Endometrial microvascular endothelial cells (primary cell): ENCODE results near the gene EEF1A2. TPM values are rescaled to one million over a fixed set of nuclear protein-coding genes. Genes with fewer than 3 reads are reported as not detected.
"Not testable (repeated sequence)": the region's sequence is repeated elsewhere in the genome, so short reads cannot be mapped to it uniquely, and the experiment has no call there.

Experiments
- in situ Hi-C: cut with HindIII; loops from 2 replicates; pipeline ENCODE4 v1.10.0; 2017; ENCODE audit warnings: low sequenced_read_pairs, low pct_unique_long_range_greater_than_20kb; ENCODE audit errors: inconsistent ontology term
- total RNA-seq: library from RNA; depleted of rRNA; stranded (reverse); fragments of >200 nt; gene quantifications from one replicate; pipeline ENCODE4 v1.2.3, GENCODE V29; 2015; ENCODE audit errors: inconsistent ontology term

EEF1A2 gene
- total RNA-seq, 1 donor from 2014 or later: 0.09 TPM

- in situ Hi-C loops: no loop called here
Measured at GRCh38 chr20:63492982-63493381, 5.9 kb downstream of the EEF1A2 start.

GRCh38 chr20:63492518-63492917 lies 6.4 kb downstream of the EEF1A2 start:
- in situ Hi-C loops: no loop called here

GRCh38 chr20:63491635-63492230 lies 7.2 kb downstream of the EEF1A2 start:
- in situ Hi-C loops: no loop called here

GRCh38 chr20:63491078-63491477 lies 7.8 kb downstream of the EEF1A2 start:
- in situ Hi-C loops: no loop called here

- in situ Hi-C loops: no loop called here
Measured at GRCh38 chr20:63490416-63490815, 8.5 kb downstream of the EEF1A2 start.

- in situ Hi-C loops: no loop called here
Measured at GRCh38 chr20:63488315-63489251, 10.3 kb downstream of the EEF1A2 start.

GRCh38 chr20:63487781-63488241 lies 11.1 kb downstream of the EEF1A2 start:
- in situ Hi-C loops: no loop called here

GRCh38 chr20:63487116-63487764 lies 11.6 kb downstream of the EEF1A2 start:
- in situ Hi-C loops: no loop called here

GRCh38 chr20:63486300-63486855 lies 12.5 kb downstream of the EEF1A2 start:
- in situ Hi-C loops: no loop called here

- in situ Hi-C loops: no loop called here
Measured at GRCh38 chr20:63484651-63485403, 14.1 kb downstream of the EEF1A2 start.

- in situ Hi-C loops: no loop called here
Measured at GRCh38 chr20:63484236-63484635, 14.6 kb downstream of the EEF1A2 start.

- in situ Hi-C loops: no loop called here
Measured at GRCh38 chr20:63483834-63484233, 15.0 kb downstream of the EEF1A2 start.

- in situ Hi-C loops: no loop called here
Measured at GRCh38 chr20:63482021-63482587, 16.8 kb downstream of the EEF1A2 start.

GRCh38 chr20:63481503-63481902 lies 17.4 kb downstream of the EEF1A2 start:
- in situ Hi-C loops: no loop called here

- in situ Hi-C loops: not testable (repeated sequence)
Measured at GRCh38 chr20:63479695-63480419, 19.0 kb downstream of the EEF1A2 start.

GRCh38 chr20:63478346-63479302 lies 20.3 kb downstream of the EEF1A2 start:
- in situ Hi-C loops: no loop called here

GRCh38 chr20:63477944-63478343 lies 20.9 kb downstream of the EEF1A2 start:
- in situ Hi-C loops: no loop called here
